SK-N-SH (cell line): ENCODE measurements around the gene NT5C.

Source experiments
- CTCF ChIP-seq: fragments of 200-600 bp; sonication (generic); IDR thresholded peaks from 2 replicates; pipeline ENCODE4 v1.6.1; 2017; ENCODE audit warnings: antibody characterized with exemption, mild to moderate bottlenecking, moderate library complexity
- EP300 ChIP-seq, 2 experiments: IDR thresholded peaks; 2 replicates each; pipeline versions ENCODE4 v1.4.0 to v1.6.1; 2012; ENCODE audit warnings: borderline replicate concordance in 1 of 2, low read depth in 1 of 2, low read length in 1 of 2
- EZH2phosphoT487 ChIP-seq: fragments of 200-600 bp; sonication (generic); IDR thresholded peaks from 2 replicates; pipeline ENCODE4 v1.6.1; 2017; ENCODE audit warnings: low read depth, mixed run types, mild to moderate bottlenecking, antibody characterized with exemption, moderate library complexity, borderline replicate concordance
- MAX ChIP-seq: IDR thresholded peaks from 2 replicates; pipeline ENCODE4 v1.4.0; 2012; ENCODE audit warnings: low read depth
- NFIC ChIP-seq: IDR thresholded peaks from 2 replicates; pipeline ENCODE4 v1.4.0; 2012; ENCODE audit warnings: borderline replicate concordance
- POLR2AphosphoS5 ChIP-seq: IDR thresholded peaks from 2 replicates; pipeline ENCODE4 v1.6.1; 2012; ENCODE audit warnings: low read depth, low read length
- SIN3A ChIP-seq: IDR thresholded peaks from 2 replicates; pipeline ENCODE4 v1.6.1; 2012; ENCODE audit warnings: low read depth, mild to moderate bottlenecking, low read length, moderate library complexity, borderline replicate concordance
- TEAD4 ChIP-seq: IDR thresholded peaks from 2 replicates; pipeline ENCODE4 v1.4.0; 2012; ENCODE audit warnings: mild to moderate bottlenecking, borderline replicate concordance; ENCODE audit not compliant: insufficient read depth
- TF ChIP-seq, protein P1 (sequence below): fragments of 150-350 bp; IDR thresholded peaks from 2 replicates; pipeline ENCODE4 v1.6.1; 2017; ENCODE audit warnings: antibody characterized with exemption, low read length, low read depth, borderline replicate concordance
- TF ChIP-seq, protein P2 (sequence below): IDR thresholded peaks from 2 replicates; pipeline ENCODE4 v1.6.1; 2012; ENCODE audit warnings: mild to moderate bottlenecking, low read depth, low read length, moderate library complexity
- TF ChIP-seq, protein P3 (sequence below): IDR thresholded peaks from 2 replicates; pipeline ENCODE4; 2012

GRCh38 chr17:75152523-75152921 lies 21.0 kb upstream of the NT5C start:
- TF ChIP-seq CTCF (no peak), NFIC (no peak), POLR2AphosphoS5 (no peak), EP300 (IDR thresholded peaks at IDR 0.05; ENCODE audit: borderline replicate concordance in 1 of 2, low read depth in 1 of 2, low read length in 1 of 2) (no peak), SIN3A (no peak), MAX (no peak), EZH2phosphoT487 (no peak), TEAD4 (no peak)
- TF ChIP-seq, protein P1, sequence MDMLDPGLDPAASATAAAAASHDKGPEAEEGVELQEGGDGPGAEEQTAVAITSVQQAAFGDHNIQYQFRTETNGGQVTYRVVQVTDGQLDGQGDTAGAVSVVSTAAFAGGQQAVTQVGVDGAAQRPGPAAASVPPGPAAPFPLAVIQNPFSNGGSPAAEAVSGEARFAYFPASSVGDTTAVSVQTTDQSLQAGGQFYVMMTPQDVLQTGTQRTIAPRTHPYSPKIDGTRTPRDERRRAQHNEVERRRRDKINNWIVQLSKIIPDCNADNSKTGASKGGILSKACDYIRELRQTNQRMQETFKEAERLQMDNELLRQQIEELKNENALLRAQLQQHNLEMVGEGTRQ = no peak
- TF ChIP-seq, protein P2, sequence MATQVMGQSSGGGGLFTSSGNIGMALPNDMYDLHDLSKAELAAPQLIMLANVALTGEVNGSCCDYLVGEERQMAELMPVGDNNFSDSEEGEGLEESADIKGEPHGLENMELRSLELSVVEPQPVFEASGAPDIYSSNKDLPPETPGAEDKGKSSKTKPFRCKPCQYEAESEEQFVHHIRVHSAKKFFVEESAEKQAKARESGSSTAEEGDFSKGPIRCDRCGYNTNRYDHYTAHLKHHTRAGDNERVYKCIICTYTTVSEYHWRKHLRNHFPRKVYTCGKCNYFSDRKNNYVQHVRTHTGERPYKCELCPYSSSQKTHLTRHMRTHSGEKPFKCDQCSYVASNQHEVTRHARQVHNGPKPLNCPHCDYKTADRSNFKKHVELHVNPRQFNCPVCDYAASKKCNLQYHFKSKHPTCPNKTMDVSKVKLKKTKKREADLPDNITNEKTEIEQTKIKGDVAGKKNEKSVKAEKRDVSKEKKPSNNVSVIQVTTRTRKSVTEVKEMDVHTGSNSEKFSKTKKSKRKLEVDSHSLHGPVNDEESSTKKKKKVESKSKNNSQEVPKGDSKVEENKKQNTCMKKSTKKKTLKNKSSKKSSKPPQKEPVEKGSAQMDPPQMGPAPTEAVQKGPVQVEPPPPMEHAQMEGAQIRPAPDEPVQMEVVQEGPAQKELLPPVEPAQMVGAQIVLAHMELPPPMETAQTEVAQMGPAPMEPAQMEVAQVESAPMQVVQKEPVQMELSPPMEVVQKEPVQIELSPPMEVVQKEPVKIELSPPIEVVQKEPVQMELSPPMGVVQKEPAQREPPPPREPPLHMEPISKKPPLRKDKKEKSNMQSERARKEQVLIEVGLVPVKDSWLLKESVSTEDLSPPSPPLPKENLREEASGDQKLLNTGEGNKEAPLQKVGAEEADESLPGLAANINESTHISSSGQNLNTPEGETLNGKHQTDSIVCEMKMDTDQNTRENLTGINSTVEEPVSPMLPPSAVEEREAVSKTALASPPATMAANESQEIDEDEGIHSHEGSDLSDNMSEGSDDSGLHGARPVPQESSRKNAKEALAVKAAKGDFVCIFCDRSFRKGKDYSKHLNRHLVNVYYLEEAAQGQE = no peak
- TF ChIP-seq, protein P3, sequence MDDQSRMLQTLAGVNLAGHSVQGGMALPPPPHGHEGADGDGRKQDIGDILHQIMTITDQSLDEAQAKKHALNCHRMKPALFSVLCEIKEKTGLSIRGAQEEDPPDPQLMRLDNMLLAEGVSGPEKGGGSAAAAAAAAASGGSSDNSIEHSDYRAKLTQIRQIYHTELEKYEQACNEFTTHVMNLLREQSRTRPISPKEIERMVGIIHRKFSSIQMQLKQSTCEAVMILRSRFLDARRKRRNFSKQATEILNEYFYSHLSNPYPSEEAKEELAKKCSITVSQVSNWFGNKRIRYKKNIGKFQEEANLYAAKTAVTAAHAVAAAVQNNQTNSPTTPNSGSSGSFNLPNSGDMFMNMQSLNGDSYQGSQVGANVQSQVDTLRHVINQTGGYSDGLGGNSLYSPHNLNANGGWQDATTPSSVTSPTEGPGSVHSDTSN = no peak
